ENCODE measurements around the gene GP1BB. TPM values are rescaled to one million over a fixed set of nuclear protein-coding genes. Genes with fewer than 3 reads are reported as not detected.
A peak's percentile ranks its signal among the peaks of the same experiment; 100 is the strongest.

GP1BB gene
- total RNA-seq, 2 experiments from 2014 or later, result not detected

DNA sequence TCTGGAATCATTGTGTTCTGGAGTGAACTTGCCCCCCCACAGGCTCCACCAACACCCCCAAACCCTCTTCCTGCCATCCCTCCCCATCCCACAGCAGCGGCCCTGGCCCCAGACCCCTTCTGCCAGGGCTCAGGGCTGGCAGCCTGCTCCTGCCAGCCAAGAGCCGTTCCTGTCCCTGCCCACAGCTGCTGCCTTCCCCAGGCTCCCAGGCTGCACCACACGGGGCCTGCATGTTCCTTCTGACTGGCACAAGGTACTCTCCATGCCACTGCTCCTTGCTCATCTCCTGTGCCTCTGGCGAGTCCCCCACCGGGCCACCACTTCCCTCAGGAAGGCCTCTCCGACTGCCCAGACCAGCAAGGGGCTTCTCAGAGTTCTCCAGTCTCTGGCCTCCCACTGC is 4.9 kb downstream of the GP1BB start:
- CTCF ChIA-PET, result no interaction called here
- no peak for ATAC-seq
- TF ChIP-seq, protein P1, sequence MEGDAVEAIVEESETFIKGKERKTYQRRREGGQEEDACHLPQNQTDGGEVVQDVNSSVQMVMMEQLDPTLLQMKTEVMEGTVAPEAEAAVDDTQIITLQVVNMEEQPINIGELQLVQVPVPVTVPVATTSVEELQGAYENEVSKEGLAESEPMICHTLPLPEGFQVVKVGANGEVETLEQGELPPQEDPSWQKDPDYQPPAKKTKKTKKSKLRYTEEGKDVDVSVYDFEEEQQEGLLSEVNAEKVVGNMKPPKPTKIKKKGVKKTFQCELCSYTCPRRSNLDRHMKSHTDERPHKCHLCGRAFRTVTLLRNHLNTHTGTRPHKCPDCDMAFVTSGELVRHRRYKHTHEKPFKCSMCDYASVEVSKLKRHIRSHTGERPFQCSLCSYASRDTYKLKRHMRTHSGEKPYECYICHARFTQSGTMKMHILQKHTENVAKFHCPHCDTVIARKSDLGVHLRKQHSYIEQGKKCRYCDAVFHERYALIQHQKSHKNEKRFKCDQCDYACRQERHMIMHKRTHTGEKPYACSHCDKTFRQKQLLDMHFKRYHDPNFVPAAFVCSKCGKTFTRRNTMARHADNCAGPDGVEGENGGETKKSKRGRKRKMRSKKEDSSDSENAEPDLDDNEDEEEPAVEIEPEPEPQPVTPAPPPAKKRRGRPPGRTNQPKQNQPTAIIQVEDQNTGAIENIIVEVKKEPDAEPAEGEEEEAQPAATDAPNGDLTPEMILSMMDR (IDR thresholded peaks at IDR 0.05), result no peak

DNA sequence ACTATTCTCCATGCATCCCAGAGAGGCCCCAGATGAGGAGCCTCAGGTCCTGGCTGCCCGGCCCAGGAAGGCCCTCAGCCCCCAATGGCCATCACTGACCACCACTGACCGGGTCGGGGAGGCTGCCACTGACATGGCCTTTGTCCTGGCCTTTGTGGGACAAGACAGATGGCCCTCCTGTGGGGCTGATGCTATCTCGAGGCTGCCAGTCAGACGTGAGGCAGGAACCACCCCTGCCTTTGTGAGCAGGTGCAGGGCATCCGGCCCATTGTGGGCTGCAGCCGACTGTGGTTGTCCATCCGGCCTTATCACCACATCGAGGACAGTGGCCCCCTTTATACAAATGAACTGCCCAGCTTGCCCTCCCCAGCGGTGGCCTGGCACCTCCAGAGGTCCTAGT is 5.5 kb downstream of the GP1BB start:
- Mint-ChIP-seq H3K4me1 (ENCODE audit: low read depth) (peaks cover 5% of the 10 kb centered on the region), H3K9me3 (no peaks in the 10 kb centered on the region), H3K4me3 (no peak overlapping the region), H3K27me3 (peaks cover 13% of the 10 kb centered on the region), H3K27ac (no peak overlapping the region), H3K36me3 (ENCODE audit: low read depth) (no peaks in the 10 kb centered on the region)
- intact Hi-C loops (cut with micrococcal nuclease), result loop anchor here (2.0 kb wide), 1 partner anchor 182 kb away; no protein-coding TSS in a partner anchor
- POLR2A ChIA-PET, result no interaction called here
- no peak for ATAC-seq
- TF ChIP-seq, protein P1 (IDR thresholded peaks at IDR 0.05), result no peak
- CTCF ChIA-PET, result interaction anchor here (2.6 to 6.3 kb wide), 3 partner anchors 18 to 184 kb away, joined by 21 to 144 read pairs (median 25); no protein-coding TSS in a partner anchor
- DNase-seq, result no peak

More for the DNA sequence above, 4.9 kb downstream of the GP1BB start:
- intact Hi-C loops (cut with micrococcal nuclease), result loop anchor here (2.0 kb wide), 1 partner anchor 183 kb away; no protein-coding TSS in a partner anchor
- Mint-ChIP-seq H3K36me3 (ENCODE audit: low read depth) (no peaks in the 10 kb centered on the region), H3K9me3 (no peaks in the 10 kb centered on the region), H3K27me3 (peaks cover 16% of the 10 kb centered on the region), H3K4me1 (ENCODE audit: low read depth) (peaks cover 7% of the 10 kb centered on the region), H3K4me3 (no peak overlapping the region), H3K27ac (no peak overlapping the region)
- POLR2A ChIA-PET, result no interaction called here
- DNase-seq, result no peak

DNA sequence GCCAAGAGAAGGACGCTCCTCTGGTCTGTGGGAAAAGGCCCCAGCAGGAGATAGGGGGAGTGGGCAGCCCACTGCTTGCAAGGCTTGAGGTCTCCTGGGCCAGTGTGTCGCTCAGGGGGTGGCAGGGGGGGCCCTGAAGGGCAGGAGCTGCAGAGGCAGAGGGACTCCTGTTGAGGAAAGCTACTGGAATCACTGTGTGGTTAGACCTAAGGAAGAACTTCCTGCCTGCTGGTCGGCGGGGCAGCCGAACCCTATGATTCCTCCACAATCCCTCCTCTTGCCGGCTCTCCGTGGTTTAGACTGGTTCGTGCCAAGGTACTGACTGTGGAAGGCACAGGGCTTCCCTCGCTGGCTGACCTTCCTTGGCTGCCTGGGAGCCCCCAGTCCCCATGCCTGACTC is 6.2 kb downstream of the GP1BB start:
- ChIA-PET CTCF (interaction anchor here (1.1 to 6.3 kb wide), 17 partner anchors 10 to 283 kb away, joined by 3 to 144 read pairs (median 12); no protein-coding TSS in a partner anchor), POLR2A (no interaction called here)
- intact Hi-C loops (cut with micrococcal nuclease), result loop anchor here (2.0 kb wide), 1 partner anchor 181 kb away; no protein-coding TSS in a partner anchor
- Mint-ChIP-seq H3K4me1 (ENCODE audit: low read depth) (peaks cover 4% of the 10 kb centered on the region), H3K9me3 (no peaks in the 10 kb centered on the region), H3K36me3 (ENCODE audit: low read depth) (no peaks in the 10 kb centered on the region), H3K27me3 (peaks cover 12% of the 10 kb centered on the region), H3K27ac (no peak overlapping the region), H3K4me3 (no peak overlapping the region)
- ATAC-seq, result no peak
- TF ChIP-seq, protein P1 (IDR thresholded peaks at IDR 0.05), result no peak
- no peak for DNase-seq

DNA sequence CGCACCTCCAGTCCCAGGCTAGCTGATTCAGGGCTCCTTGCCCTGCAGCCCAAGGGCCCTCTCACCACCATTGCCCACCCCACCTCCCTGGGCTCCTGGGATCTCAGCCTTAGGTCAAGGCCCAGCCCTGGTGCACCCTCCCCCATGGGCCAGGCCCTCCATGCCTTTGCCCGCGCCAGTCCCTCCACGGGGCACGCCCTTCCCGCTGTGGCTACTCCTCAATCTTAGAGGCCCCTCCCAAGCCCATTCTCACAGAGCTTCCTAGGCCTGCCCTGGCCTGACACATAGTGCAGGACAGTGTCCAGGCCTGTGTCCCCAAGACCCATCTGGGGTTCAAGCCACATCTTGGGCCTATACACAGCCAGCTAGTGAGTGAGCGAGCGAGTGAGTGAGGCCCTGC is 6.9 kb downstream of the GP1BB start:
- DNase-seq, result no peak
- peaks cover 2% of the 10 kb centered on the region for H3K4me1 Mint-ChIP-seq (ENCODE audit: low read depth)
- no peak overlapping the region for H3K4me3 Mint-ChIP-seq
- peak; percentile 12 for ATAC-seq
- POLR2A ChIA-PET, result interaction anchor here (0.9 to 1.8 kb wide), 5 partner anchors 10 to 211 kb away, joined by 3 to 7 read pairs (median 5); partner anchors contain the start of genes COMT and TXNRD2
- peaks cover 5% of the 10 kb centered on the region for H3K27me3 Mint-ChIP-seq
- no peak overlapping the region for H3K27ac Mint-ChIP-seq
- no peaks in the 10 kb centered on the region for H3K9me3 Mint-ChIP-seq
- TF ChIP-seq, protein P1 (IDR thresholded peaks at IDR 0.05), result no peak
- intact Hi-C loops (cut with micrococcal nuclease), result no loop called here
- H3K36me3 Mint-ChIP-seq (ENCODE audit: low read depth), result no peaks in the 10 kb centered on the region
- CTCF ChIA-PET, result interaction anchor here (0.6 to 6.3 kb wide), 54 partner anchors 11 to 329 kb away, joined by 3 to 144 read pairs (median 4); no protein-coding TSS in a partner anchor

DNA sequence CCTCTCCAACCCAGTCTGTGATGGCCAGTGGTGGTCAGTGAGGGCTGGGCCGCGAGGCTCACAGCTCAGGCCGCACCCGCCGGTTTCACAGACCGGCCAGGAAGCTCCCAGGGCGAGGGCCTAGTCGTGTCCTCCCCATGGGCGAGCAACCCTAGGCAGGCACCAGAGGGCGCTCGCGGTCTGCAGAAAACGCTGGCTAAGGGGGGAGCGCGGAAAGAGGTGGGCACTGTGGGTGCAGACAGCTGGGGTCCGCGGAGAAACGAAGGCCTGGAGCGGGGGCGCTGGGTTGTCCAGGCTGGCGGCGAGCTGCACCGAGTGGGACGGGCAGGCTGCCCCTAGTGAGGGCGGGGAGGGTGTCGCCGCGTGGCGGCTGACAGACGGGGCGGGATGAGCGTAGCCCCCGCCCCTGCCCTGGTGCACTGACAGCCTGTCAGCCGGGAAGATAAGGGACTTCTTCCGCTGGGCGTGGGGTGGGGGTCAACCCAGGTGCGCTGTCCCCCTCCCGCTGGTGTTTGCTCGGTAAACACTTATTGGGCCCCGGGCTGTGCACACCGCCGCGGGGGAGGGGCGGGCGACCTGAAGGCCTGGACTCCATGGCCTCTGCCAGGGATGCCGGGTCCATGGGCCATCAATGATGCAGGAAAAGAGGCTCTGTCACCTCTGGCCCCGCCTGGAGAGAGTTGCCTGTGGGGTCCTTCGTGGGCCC is 7.5 kb downstream of the GP1BB start:
- Mint-ChIP-seq H3K4me1 (ENCODE audit: low read depth) (peaks cover 2% of the 10 kb centered on the region), H3K27ac (no peak overlapping the region), H3K27me3 (peaks cover 1% of the 10 kb centered on the region), H3K36me3 (ENCODE audit: low read depth) (no peaks in the 10 kb centered on the region), H3K4me3 (peak overlapping the region; percentile 66), H3K9me3 (no peaks in the 10 kb centered on the region)
- DNase-seq, result peak; percentile 88
- intact Hi-C loops (cut with micrococcal nuclease), result no loop called here
- ChIA-PET POLR2A (interaction anchor here (0.6 to 1.8 kb wide), 6 partner anchors 11 to 404 kb away, joined by 3 to 7 read pairs (median 4); partner anchors contain the start of genes COMT and TXNRD2), CTCF (interaction anchor here (0.6 to 6.3 kb wide), 56 partner anchors 11 to 432 kb away, joined by 3 to 144 read pairs (median 4); no protein-coding TSS in a partner anchor)
- TF ChIP-seq, protein P1 (IDR thresholded peaks at IDR 0.05), result peak; percentile 99
- peak; percentile 92 for ATAC-seq
